Measurements from ENCODE around the gene SIM2.

GRCh38 chr21:36786186-36786585, 87.3 kb downstream of the SIM2 start:
- TF ChIP-seq CTCF (IDR thresholded peaks at IDR 0.05), result no peak
- TF ChIP-seq POLR2AphosphoS5 (IDR thresholded peaks at IDR 0.05), result no peak
- TF ChIP-seq POLR2A (IDR thresholded peaks at IDR 0.05), result no peak
- no peak for TF ChIP-seq EP300 (IDR thresholded peaks at IDR 0.05)

Data from suprapubic skin (tissue), 4 donors.